Heart right ventricle (tissue), 16 donors: ENCODE measurements around the gene ELFN2. TPM values are rescaled to one million over a fixed set of nuclear protein-coding genes. Genes with fewer than 3 reads are reported as not detected.

Experiments
- ATAC-seq, 8 donors: fragments of 200-7000 bp; cut with Tn5 transposase; one replicate each; pipeline ENCODE4 v1.9.1; 2020; ENCODE audit warnings: mild to moderate bottlenecking in 8 of 8, moderate library complexity in 8 of 8, moderate number of reproducible peaks in 1 of 8
- DNase-seq, 2 donors: peaks; one replicate each; pipeline ENCODE4 v3.0.0-alpha.2; 2020
- H3K27ac ChIP-seq, 10 donors: fragments of 200-600 bp; sonication (generic) in 2 of 10; one replicate each; pipeline versions ENCODE4 v1.5.0 to v1.8.0; 2020 to 2022; ENCODE audit warnings: mild to moderate bottlenecking in 3 of 10
- H3K27me3 ChIP-seq, 7 donors: fragments of 200-600 bp; one replicate each; pipeline ENCODE4 v1.8.0; 2021 to 2022; ENCODE audit warnings: mild to moderate bottlenecking in 2 of 7
- H3K36me3 ChIP-seq, 9 donors: fragments of 200-600 bp; sonication (generic) in 1 of 9; one replicate each; pipeline versions ENCODE4 v1.5.0 to v1.8.0; 2020 to 2022; ENCODE audit warnings: mild to moderate bottlenecking in 2 of 9
- H3K4me1 ChIP-seq, 9 donors: fragments of 200-600 bp; sonication (generic) in 1 of 9; one replicate each; pipeline versions ENCODE4 v1.5.0 to v1.8.0; 2020 to 2022; ENCODE audit warnings: mild to moderate bottlenecking in 4 of 9
- H3K4me3 ChIP-seq, 10 donors: fragments of 200-600 bp; sonication (generic) in 2 of 10; one replicate each; pipeline versions ENCODE4 v1.5.0 to v1.8.0; 2020 to 2022; ENCODE audit warnings: mild to moderate bottlenecking in 7 of 10, moderate library complexity in 2 of 10
- H3K9me3 ChIP-seq, 11 donors: fragments of 200-600 bp in 10 of 11; sonication (generic) in 2 of 11; one replicate each; pipeline versions ENCODE4 v1.5.0 to v1.8.0; 2013 to 2022; ENCODE audit warnings: mild to moderate bottlenecking in 2 of 11, control low read depth in 1 of 11, moderate library complexity in 1 of 11
- CTCF ChIP-seq, 9 donors: fragments of 200-600 bp; sonication (generic) in 2 of 9; IDR thresholded peaks; one replicate each; pipeline versions ENCODE4 v1.5.0 to v1.8.0; 2021 to 2022; ENCODE audit warnings: antibody characterized with exemption in 9 of 9, mild to moderate bottlenecking in 5 of 9, moderate library complexity in 1 of 9
- whole genome bisulfite sequencing, 2 donors: extraction: QIAGEN DNeasy Blood & Tissue Kit; methylation state at CpG; one replicate each; pipeline ENCODE4 v1.1.7; 2013; ENCODE audit warnings: inconsistent platforms in 1 of 2; 5-methylcytosine and 5-hydroxymethylcytosine counted together
- intact Hi-C, 10 donors: fragments of 100-400 bp; cut with DNase I; formaldehyde crosslinking; loops; one replicate each; pipeline versions ENCODE4 v1.11.1 to v1.14.2; 2022
- polyA plus RNA-seq, 2 donors: library from polyadenylated mRNA; stranded (reverse); fragments of 200-250 nt; gene quantifications; one replicate each; pipeline ENCODE4 v1.2.3, GENCODE V29; 2013
- total RNA-seq, 10 donors: library from RNA; stranded (reverse); fragmentation: NEBNext Ultra II Directional in 3 of 10; extraction: Animal tissue kit (Norgen Biotek cat#: 25700) in 3 of 10; gene quantifications; one replicate each; pipeline versions ENCODE4 v1.2.1 to v1.2.4, GENCODE V29; 2021 to 2023
- donor health status: Arrhythmogenic right ventricular cardiomyopathy.
- donor health status: ischemic (EF 13 %, LVEDD 7.1; RV severe dilation, severe dysfunction).
- donor health status: healthy with polysubstance abuse.
- donor health status: DM: no; HTN: yes; CAD: no.
- donor health status: DM: no; HTN: no; CAD: no.
- donor health status: ischemic (EF 25% LVEDD 6.9; RV normal size, moderate dysfunction).
- donor health status: ischemic (EF 25% LVEDD 5.7; RV mildly dilated, moderate dysfunction).
- donor health status: healthy.
- donor health status: DM: yes; HTN: yes; CAD: no.
- donor health status: Ischemic cardiomyopathy.
- donor health status: ischemic (EF 35%, LVEDD 5.7; RV mildly dilated, moderate dysfunction).
- donor health status: nonischemic (EF 11% LVEDD 7.7; RV severe dilation, severe dysfunction).
- donor health status: DM: yes; HTN: yes; CAD: no.
- donor health status: PGD.
- donor health status: ischemic (EF 29% LVEDD 5.4; RV normal size, mild dysfunction).
- donor health status: nonischemic (EF 23%, LVEDD 6.1; RV moderate dilation, normal function).

ELFN2 gene
- total and polyA plus RNA-seq, 12 donors, result under 0.01 to 0.21 (median 0.05) TPM; not detected in 4

GRCh38 chr22:37334859-37335805, 92.1 kb downstream of the ELFN2 start:
- no peaks in the 10 kb centered on the region for H3K9me3 ChIP-seq
- H3K27me3 ChIP-seq, result peaks cover 18 to 99% (median 92%) of the 10 kb centered on the region in 7 donors
- H3K36me3 ChIP-seq, result no peaks in the 10 kb centered on the region
- TF ChIP-seq CTCF (IDR thresholded peaks at IDR 0.05), result no peak
- ATAC-seq (no peak), DNase-seq (no peak)
- H3K27ac ChIP-seq, result no peak overlapping the region
- intact Hi-C loops, result loop anchor here in 1 of 10 donors (5.0 kb wide), 1 partner anchor 112 kb away; no protein-coding TSS in a partner anchor
- 1 to 3% methylated on average over 49 to 50 of the region's 50 CpGs for WGBS, 2 donors
- H3K4me3 ChIP-seq, result no peak overlapping the region
- peaks cover 0 to 9% (median 0%) of the 10 kb centered on the region in 9 donors for H3K4me1 ChIP-seq

DNA sequence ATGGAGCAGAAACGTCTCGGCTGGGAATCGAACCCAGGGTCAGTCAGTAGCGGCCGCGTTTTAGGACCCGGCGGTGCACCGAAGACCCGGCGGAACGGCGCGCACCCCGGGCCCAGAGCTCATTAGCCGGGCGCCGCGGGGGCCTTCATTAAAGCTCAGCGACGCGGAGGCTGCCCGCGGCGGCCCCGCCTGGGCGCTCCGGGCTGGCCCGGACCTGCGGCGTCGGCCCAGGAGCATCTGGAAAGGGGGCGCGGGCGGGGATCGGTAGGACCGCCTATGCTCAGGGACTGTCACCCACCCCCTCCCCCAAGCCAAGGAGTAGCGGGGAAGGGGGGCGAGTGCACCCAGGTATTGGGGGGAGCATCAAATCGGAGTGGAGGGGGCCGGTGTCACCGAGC, 92.8 kb downstream of the ELFN2 start:
- H3K4me1 ChIP-seq, result peaks cover 0 to 9% (median 0%) of the 10 kb centered on the region in 9 donors
- H3K27ac ChIP-seq, result no peak overlapping the region
- DNase-seq, result no peak
- no peak overlapping the region for H3K4me3 ChIP-seq
- no peak for ATAC-seq
- intact Hi-C loops, result loop anchor here in 1 of 10 donors (5.0 kb wide), 1 partner anchor 113 kb away; no protein-coding TSS in a partner anchor
- TF ChIP-seq CTCF (IDR thresholded peaks at IDR 0.05), result no peak
- 2% methylated on average over 39 to 42 of the region's 42 CpGs for WGBS, 2 donors
- H3K27me3 ChIP-seq, result peaks cover 18 to 99% (median 97%) of the 10 kb centered on the region in 7 donors
- no peaks in the 10 kb centered on the region for H3K36me3 ChIP-seq
- H3K9me3 ChIP-seq, result no peaks in the 10 kb centered on the region

GRCh38 chr22:37333724-37334460, 93.4 kb downstream of the ELFN2 start:
- DNase-seq, result no peak
- no peak overlapping the region for H3K27ac ChIP-seq
- peaks cover 0 to 9% (median 0%) of the 10 kb centered on the region in 9 donors for H3K4me1 ChIP-seq
- peaks cover 18 to 99% (median 93%) of the 10 kb centered on the region in 7 donors for H3K27me3 ChIP-seq
- ATAC-seq, result no peak
- TF ChIP-seq CTCF (IDR thresholded peaks at IDR 0.05), result no peak
- intact Hi-C loops, result loop anchor here in 1 of 10 donors (5.0 kb wide), 1 partner anchor 113 kb away; no protein-coding TSS in a partner anchor
- H3K9me3 ChIP-seq, result no peaks in the 10 kb centered on the region
- WGBS, 2 donors, result 32 to 34% methylated on average over 11 of the region's 11 CpGs
- no peaks in the 10 kb centered on the region for H3K36me3 ChIP-seq
- no peak overlapping the region for H3K4me3 ChIP-seq
